ENCODE results near the gene RHOV.
"Not testable (repeated sequence)": the region's sequence is repeated elsewhere in the genome, so short reads cannot be mapped to it uniquely, and the experiment has no call there.

Gene RHOV

GRCh38 chr15:40872791-40873693 lies 992 bp downstream of the RHOV start:
- DNase-seq (ENCODE audit: low read depth): no peak

GRCh38 chr15:40871749-40872617 lies 2.1 kb downstream of the RHOV start:
- DNase-seq (ENCODE audit: low read depth): no peak

- no peak for DNase-seq (ENCODE audit: low read depth)
These were observed 3.3 kb downstream of the RHOV start for GRCh38 chr15:40870716-40871115.

- no peak for DNase-seq (ENCODE audit: low read depth)
These were observed 4.3 kb downstream of the RHOV start for GRCh38 chr15:40869686-40870085.

GRCh38 chr15:40867199-40867598 lies 6.8 kb downstream of the RHOV start:
- DNase-seq (ENCODE audit: low read depth): no peak

- no peak for DNase-seq (ENCODE audit: low read depth)
These were observed 10.3 kb downstream of the RHOV start for GRCh38 chr15:40863660-40864270.

GRCh38 chr15:40861147-40861546 lies 12.9 kb downstream of the RHOV start:
- not testable (repeated sequence) for DNase-seq (ENCODE audit: low read depth)

GRCh38 chr15:40859206-40859851 lies 14.7 kb downstream of the RHOV start:
- peak; percentile 74 for DNase-seq (ENCODE audit: low read depth)

GRCh38 chr15:40858706-40859105 lies 15.3 kb downstream of the RHOV start:
- no peak for DNase-seq (ENCODE audit: low read depth)

GRCh38 chr15:40857601-40858341 lies 16.3 kb downstream of the RHOV start:
- peak; percentile 61 for DNase-seq (ENCODE audit: low read depth)

GRCh38 chr15:40856746-40857145 lies 17.3 kb downstream of the RHOV start:
- no peak for DNase-seq (ENCODE audit: low read depth)

- no peak for DNase-seq (ENCODE audit: low read depth)
These were observed 18.3 kb downstream of the RHOV start for GRCh38 chr15:40855706-40856234.

GRCh38 chr15:40854161-40854560 lies 19.9 kb downstream of the RHOV start:
- DNase-seq (ENCODE audit: low read depth): no peak

GRCh38 chr15:40853241-40853890 lies 20.7 kb downstream of the RHOV start:
- no peak for DNase-seq (ENCODE audit: low read depth)

GRCh38 chr15:40852529-40852928 lies 21.5 kb downstream of the RHOV start:
- no peak for DNase-seq (ENCODE audit: low read depth)

- no peak for DNase-seq (ENCODE audit: low read depth)
These were observed 23.4 kb downstream of the RHOV start for GRCh38 chr15:40850576-40851112.

- no peak for DNase-seq (ENCODE audit: low read depth)
These were observed 26.6 kb downstream of the RHOV start for GRCh38 chr15:40847223-40847961.

- DNase-seq (ENCODE audit: low read depth): no peak
These were observed 27.2 kb downstream of the RHOV start for GRCh38 chr15:40846841-40847222.

GRCh38 chr15:40845511-40846284 lies 28.3 kb downstream of the RHOV start:
- DNase-seq (ENCODE audit: low read depth): no peak

Data from stimulated activated CD8-positive, alpha-beta memory T cell treated with anti-CD3 and anti-CD28 coated beads, Interleukin-7, amount 100 ng/mL, for 24 hours (primary cell).